Peyer's patch (tissue), 4 donors: ENCODE data around the gene NDUFS8.

ENCODE experiments used
- CTCF ChIP-seq, 6 experiments: fragments of 450-650 bp in 4 of 6; fragments of 200-600 bp in 2 of 6; sonication (generic) in 1 of 6; IDR thresholded peaks; one replicate each; pipeline ENCODE4 v1.5.1; 2017 to 2019; ENCODE audit warnings: antibody characterized with exemption in 6 of 6, mild to moderate bottlenecking in 3 of 6, moderate library complexity in 1 of 6
- POLR2A ChIP-seq, 2 donors: fragments of 450-650 bp; IDR thresholded peaks; one replicate each; pipeline ENCODE4 v1.5.1; 2017; ENCODE audit warnings: antibody characterized with exemption in 2 of 2, mild to moderate bottlenecking in 2 of 2, moderate library complexity in 2 of 2

- TF ChIP-seq POLR2A (IDR thresholded peaks at IDR 0.05), result no peak
- TF ChIP-seq CTCF (IDR thresholded peaks at IDR 0.05), result no peak
Observed at GRCh38 chr11:68065841-68066240, 35.4 kb downstream of the NDUFS8 start.
